Upper lobe of left lung (tissue), 4 donors: ENCODE data around the gene ARHGAP15.

Experiments
- POLR2A ChIP-seq, 4 donors: fragments of 450-650 bp; IDR thresholded peaks; one replicate each; pipeline ENCODE4 v1.5.1; 2016 to 2017; ENCODE audit warnings: antibody characterized with exemption in 4 of 4, mild to moderate bottlenecking in 2 of 4
- POLR2AphosphoS5 ChIP-seq, 2 donors: sonication (generic); formaldehyde crosslinking; IDR thresholded peaks; one replicate each; pipeline ENCODE4 v1.5.1; 2017; ENCODE audit warnings: antibody characterized with exemption in 2 of 2
- TF ChIP-seq, protein P1 (sequence below), 6 experiments: fragments of 450-650 bp in 4 of 6; fragments of 200-600 bp in 2 of 6; sonication (generic) in 2 of 6; IDR thresholded peaks; one replicate each; pipeline ENCODE4 v1.5.1; 2016 to 2019; ENCODE audit warnings: antibody characterized with exemption in 6 of 6

DNA sequence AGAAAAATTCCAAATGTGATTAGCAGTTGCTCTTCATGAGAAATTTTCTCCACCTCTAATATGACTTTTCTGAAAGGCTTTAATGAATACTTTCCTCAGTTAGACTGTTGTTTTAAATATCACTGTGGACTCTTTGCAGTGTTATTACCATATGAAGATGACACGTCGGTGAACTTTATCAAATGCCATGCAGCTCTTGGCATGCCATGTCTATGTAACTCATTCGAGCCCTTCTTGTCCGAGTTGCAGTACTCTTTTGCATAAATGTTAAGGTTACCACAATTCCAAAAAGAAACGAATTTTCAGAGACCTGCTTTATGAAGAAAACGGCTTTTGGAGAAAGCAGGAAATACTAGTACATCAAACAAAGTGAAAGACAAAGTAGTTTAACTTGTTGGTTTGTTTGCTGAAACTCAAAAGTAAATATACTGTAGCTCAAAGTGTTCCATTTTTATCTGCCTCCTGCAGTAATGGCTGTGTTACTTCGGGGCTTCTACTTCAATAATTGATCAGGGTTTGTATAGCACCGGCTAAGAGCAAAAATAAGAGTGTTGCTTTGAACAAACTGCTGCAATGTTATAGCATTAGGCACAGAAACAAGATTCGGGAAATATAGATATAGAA is 204.1 kb downstream of the ARHGAP15 start:
- TF ChIP-seq POLR2A (IDR thresholded peaks at IDR 0.05) (no peak), POLR2AphosphoS5 (IDR thresholded peaks at IDR 0.05) (no peak)
- TF ChIP-seq, protein P1, sequence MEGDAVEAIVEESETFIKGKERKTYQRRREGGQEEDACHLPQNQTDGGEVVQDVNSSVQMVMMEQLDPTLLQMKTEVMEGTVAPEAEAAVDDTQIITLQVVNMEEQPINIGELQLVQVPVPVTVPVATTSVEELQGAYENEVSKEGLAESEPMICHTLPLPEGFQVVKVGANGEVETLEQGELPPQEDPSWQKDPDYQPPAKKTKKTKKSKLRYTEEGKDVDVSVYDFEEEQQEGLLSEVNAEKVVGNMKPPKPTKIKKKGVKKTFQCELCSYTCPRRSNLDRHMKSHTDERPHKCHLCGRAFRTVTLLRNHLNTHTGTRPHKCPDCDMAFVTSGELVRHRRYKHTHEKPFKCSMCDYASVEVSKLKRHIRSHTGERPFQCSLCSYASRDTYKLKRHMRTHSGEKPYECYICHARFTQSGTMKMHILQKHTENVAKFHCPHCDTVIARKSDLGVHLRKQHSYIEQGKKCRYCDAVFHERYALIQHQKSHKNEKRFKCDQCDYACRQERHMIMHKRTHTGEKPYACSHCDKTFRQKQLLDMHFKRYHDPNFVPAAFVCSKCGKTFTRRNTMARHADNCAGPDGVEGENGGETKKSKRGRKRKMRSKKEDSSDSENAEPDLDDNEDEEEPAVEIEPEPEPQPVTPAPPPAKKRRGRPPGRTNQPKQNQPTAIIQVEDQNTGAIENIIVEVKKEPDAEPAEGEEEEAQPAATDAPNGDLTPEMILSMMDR (IDR thresholded peaks at IDR 0.05), result no peak
